SK-N-SH treated with all-trans-retinoic acid at 6 μM for 48 hours (cell line): ENCODE data around the gene MRPL19.

ENCODE experiments used
- BACH2 ChIP-seq: fragments of 250-450 bp; sonication (Bioruptor Pico); IDR thresholded peaks from 2 replicates; pipeline ENCODE4 v1.9.0; 2021; ENCODE audit warnings: mild to moderate bottlenecking, borderline replicate concordance
- ISL1 ChIP-seq: fragments of 250-450 bp; sonication (Bioruptor Pico); IDR thresholded peaks from 2 replicates; pipeline ENCODE4 v2.1.2; 2022; ENCODE audit warnings: mild to moderate bottlenecking, moderate library complexity
- RARB ChIP-seq: fragments of 250-450 bp; sonication (Bioruptor Pico); IDR thresholded peaks from 2 replicates; pipeline ENCODE4 v1.8.0; 2021; ENCODE audit warnings: mild to moderate bottlenecking, moderate library complexity
- SNAI2 ChIP-seq: fragments of 250-450 bp; sonication (Bioruptor Pico); IDR thresholded peaks from 2 replicates; pipeline ENCODE4 v1.5.0; 2020; ENCODE audit warnings: mild to moderate bottlenecking, moderate library complexity
- TCF4 ChIP-seq: fragments of 250-450 bp; sonication (Bioruptor Pico); IDR thresholded peaks from 2 replicates; pipeline ENCODE4 v1.8.0; 2021; ENCODE audit warnings: mild to moderate bottlenecking, moderate library complexity, borderline replicate concordance
- TOX ChIP-seq: fragments of 250-450 bp; sonication (Bioruptor Pico); IDR thresholded peaks from 2 replicates; pipeline ENCODE4 v1.8.0; 2021; ENCODE audit warnings: mild to moderate bottlenecking, moderate library complexity, borderline replicate concordance
- ZFP30 ChIP-seq: fragments of 450-650 bp; formaldehyde crosslinking; IDR thresholded peaks from 2 replicates; pipeline ENCODE4 v1.5.0; 2022; ENCODE audit warnings: mild to moderate bottlenecking, moderate library complexity
- ZNF565 ChIP-seq: fragments of 450-650 bp; formaldehyde crosslinking; conservative IDR thresholded peaks from 2 replicates; pipeline ENCODE4 v1.5.0; 2020; ENCODE audit warnings: low read depth, mild to moderate bottlenecking, moderate library complexity
- TF ChIP-seq, protein P1 (sequence below): fragments of 250-450 bp; sonication (Bioruptor Pico); IDR thresholded peaks from 2 replicates; pipeline ENCODE4 v1.5.1; 2020; ENCODE audit warnings: low read depth, mild to moderate bottlenecking, moderate library complexity
- TF ChIP-seq, protein P2 (sequence below): fragments of 250-450 bp; sonication (Bioruptor Pico); IDR thresholded peaks from 2 replicates; pipeline ENCODE4 v1.8.0; 2021; ENCODE audit warnings: low read depth, mild to moderate bottlenecking, moderate library complexity, borderline replicate concordance
- TF ChIP-seq, protein P3 (sequence below): fragments of 250-450 bp; sonication (Bioruptor Pico); IDR thresholded peaks from 2 replicates; pipeline ENCODE4 v1.8.0; 2020; ENCODE audit warnings: mild to moderate bottlenecking, moderate library complexity, borderline replicate concordance

GRCh38 chr2:75602724-75603342 lies 43.8 kb upstream of the MRPL19 start:
- TF ChIP-seq RARB (CRISPR knock-in tag): no peak
- no peak for TF ChIP-seq SNAI2 (CRISPR knock-in tag)
- TF ChIP-seq ZNF565 (CRISPR knock-in tag): no peak
- TF ChIP-seq TOX (CRISPR knock-in tag): no peak
- TF ChIP-seq ISL1 (CRISPR knock-in tag): no peak; the same call in 1 of the 2 replicates
- TF ChIP-seq, protein P1, sequence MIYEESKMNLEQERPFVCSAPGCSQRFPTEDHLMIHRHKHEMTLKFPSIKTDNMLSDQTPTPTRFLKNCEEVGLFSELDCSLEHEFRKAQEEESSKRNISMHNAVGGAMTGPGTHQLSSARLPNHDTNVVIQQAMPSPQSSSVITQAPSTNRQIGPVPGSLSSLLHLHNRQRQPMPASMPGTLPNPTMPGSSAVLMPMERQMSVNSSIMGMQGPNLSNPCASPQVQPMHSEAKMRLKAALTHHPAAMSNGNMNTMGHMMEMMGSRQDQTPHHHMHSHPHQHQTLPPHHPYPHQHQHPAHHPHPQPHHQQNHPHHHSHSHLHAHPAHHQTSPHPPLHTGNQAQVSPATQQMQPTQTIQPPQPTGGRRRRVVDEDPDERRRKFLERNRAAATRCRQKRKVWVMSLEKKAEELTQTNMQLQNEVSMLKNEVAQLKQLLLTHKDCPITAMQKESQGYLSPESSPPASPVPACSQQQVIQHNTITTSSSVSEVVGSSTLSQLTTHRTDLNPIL: no peak
- TF ChIP-seq TCF4: no peak
- TF ChIP-seq, protein P2, sequence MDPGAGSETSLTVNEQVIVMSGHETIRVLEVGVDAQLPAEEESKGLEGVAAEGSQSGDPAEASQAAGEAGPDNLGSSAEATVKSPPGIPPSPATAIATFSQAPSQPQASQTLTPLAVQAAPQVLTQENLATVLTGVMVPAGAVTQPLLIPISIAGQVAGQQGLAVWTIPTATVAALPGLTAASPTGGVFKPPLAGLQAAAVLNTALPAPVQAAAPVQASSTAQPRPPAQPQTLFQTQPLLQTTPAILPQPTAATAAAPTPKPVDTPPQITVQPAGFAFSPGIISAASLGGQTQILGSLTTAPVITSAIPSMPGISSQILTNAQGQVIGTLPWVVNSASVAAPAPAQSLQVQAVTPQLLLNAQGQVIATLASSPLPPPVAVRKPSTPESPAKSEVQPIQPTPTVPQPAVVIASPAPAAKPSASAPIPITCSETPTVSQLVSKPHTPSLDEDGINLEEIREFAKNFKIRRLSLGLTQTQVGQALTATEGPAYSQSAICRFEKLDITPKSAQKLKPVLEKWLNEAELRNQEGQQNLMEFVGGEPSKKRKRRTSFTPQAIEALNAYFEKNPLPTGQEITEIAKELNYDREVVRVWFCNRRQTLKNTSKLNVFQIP (CRISPR knock-in tag): no peak
- TF ChIP-seq, protein P3, sequence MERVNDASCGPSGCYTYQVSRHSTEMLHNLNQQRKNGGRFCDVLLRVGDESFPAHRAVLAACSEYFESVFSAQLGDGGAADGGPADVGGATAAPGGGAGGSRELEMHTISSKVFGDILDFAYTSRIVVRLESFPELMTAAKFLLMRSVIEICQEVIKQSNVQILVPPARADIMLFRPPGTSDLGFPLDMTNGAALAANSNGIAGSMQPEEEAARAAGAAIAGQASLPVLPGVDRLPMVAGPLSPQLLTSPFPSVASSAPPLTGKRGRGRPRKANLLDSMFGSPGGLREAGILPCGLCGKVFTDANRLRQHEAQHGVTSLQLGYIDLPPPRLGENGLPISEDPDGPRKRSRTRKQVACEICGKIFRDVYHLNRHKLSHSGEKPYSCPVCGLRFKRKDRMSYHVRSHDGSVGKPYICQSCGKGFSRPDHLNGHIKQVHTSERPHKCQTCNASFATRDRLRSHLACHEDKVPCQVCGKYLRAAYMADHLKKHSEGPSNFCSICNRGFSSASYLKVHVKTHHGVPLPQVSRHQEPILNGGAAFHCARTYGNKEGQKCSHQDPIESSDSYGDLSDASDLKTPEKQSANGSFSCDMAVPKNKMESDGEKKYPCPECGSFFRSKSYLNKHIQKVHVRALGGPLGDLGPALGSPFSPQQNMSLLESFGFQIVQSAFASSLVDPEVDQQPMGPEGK (CRISPR knock-in tag): no peak
- TF ChIP-seq BACH2: no peak
- no peak for TF ChIP-seq ZFP30
